Mucosa of stomach (tissue), 1 donor: ENCODE data around the gene NFILZ.

Experiments used
- H3K27me3 ChIP-seq: one replicate; pipeline ENCODE4 v1.7.0; 2013; ENCODE audit warnings: mild to moderate bottlenecking, low read length; ENCODE audit not compliant: control insufficient read depth, insufficient read depth
- H3K36me3 ChIP-seq: one replicate; pipeline ENCODE4 v1.7.0; 2013; ENCODE audit warnings: low read length; ENCODE audit not compliant: control insufficient read depth, insufficient read depth
- H3K4me1 ChIP-seq: one replicate; pipeline ENCODE4 v1.7.0; 2013; ENCODE audit warnings: mild to moderate bottlenecking, low read length; ENCODE audit not compliant: control insufficient read depth, insufficient read depth
- H3K4me3 ChIP-seq: one replicate; pipeline ENCODE4 v1.7.0; 2013; ENCODE audit warnings: low read length
- H3K9ac ChIP-seq: one replicate; pipeline ENCODE4 v1.7.0; 2013; ENCODE audit warnings: mild to moderate bottlenecking, low read length, moderate library complexity
- H3K9me3 ChIP-seq: one replicate; pipeline ENCODE4 v1.7.0; 2013; ENCODE audit warnings: mild to moderate bottlenecking, low read length, moderate library complexity; ENCODE audit not compliant: control insufficient read depth
- donor health status: Pancreatic carcinoma.

NFILZ gene

GRCh38 chr19:8659905-8660304 is 29.5 kb downstream of the NFILZ start:
- no peak overlapping the region for H3K9ac ChIP-seq
- no peaks in the 10 kb centered on the region for H3K9me3 ChIP-seq
- H3K4me3 ChIP-seq = no peak overlapping the region
- H3K4me1 ChIP-seq = peaks cover 2% of the 10 kb centered on the region
- H3K36me3 ChIP-seq = no peaks in the 10 kb centered on the region
- H3K27me3 ChIP-seq = peaks cover 3% of the 10 kb centered on the region

GRCh38 chr19:8662263-8662662 is 31.8 kb downstream of the NFILZ start:
- no peak overlapping the region for H3K9ac ChIP-seq
- H3K27me3 ChIP-seq = no peaks in the 10 kb centered on the region
- H3K4me1 ChIP-seq = no peaks in the 10 kb centered on the region
- H3K9me3 ChIP-seq = no peaks in the 10 kb centered on the region
- no peaks in the 10 kb centered on the region for H3K36me3 ChIP-seq
- H3K4me3 ChIP-seq = no peak overlapping the region

- Histone ChIP-seq H3K4me3 (no peak overlapping the region), H3K4me1 (no peaks in the 10 kb centered on the region), H3K9ac (no peak overlapping the region), H3K9me3 (no peaks in the 10 kb centered on the region), H3K27me3 (no peaks in the 10 kb centered on the region), H3K36me3 (no peaks in the 10 kb centered on the region)
These were observed 33.7 kb downstream of the NFILZ start for GRCh38 chr19:8663920-8664670.

- no peaks in the 10 kb centered on the region for H3K9me3 ChIP-seq
- H3K27me3 ChIP-seq = no peaks in the 10 kb centered on the region
- no peaks in the 10 kb centered on the region for H3K36me3 ChIP-seq
- no peak overlapping the region for H3K9ac ChIP-seq
- H3K4me3 ChIP-seq = no peak overlapping the region
- H3K4me1 ChIP-seq = no peaks in the 10 kb centered on the region
These were observed 34.2 kb downstream of the NFILZ start for GRCh38 chr19:8664671-8665057.

- no peaks in the 10 kb centered on the region for H3K27me3 ChIP-seq
- H3K9me3 ChIP-seq = no peaks in the 10 kb centered on the region
- no peak overlapping the region for H3K9ac ChIP-seq
- no peaks in the 10 kb centered on the region for H3K4me1 ChIP-seq
- no peak overlapping the region for H3K4me3 ChIP-seq
- H3K36me3 ChIP-seq = no peaks in the 10 kb centered on the region
These were observed 35.2 kb downstream of the NFILZ start for GRCh38 chr19:8665468-8666213.

GRCh38 chr19:8666814-8667405 is 36.5 kb downstream of the NFILZ start:
- H3K27me3 ChIP-seq = no peaks in the 10 kb centered on the region

GRCh38 chr19:8673276-8673891 is 43.0 kb downstream of the NFILZ start:
- Histone ChIP-seq H3K27me3 (no peaks in the 10 kb centered on the region), H3K36me3 (no peaks in the 10 kb centered on the region), H3K4me3 (no peak overlapping the region), H3K9ac (no peak overlapping the region), H3K9me3 (no peaks in the 10 kb centered on the region), H3K4me1 (no peaks in the 10 kb centered on the region)

More at GRCh38 chr19:8666814-8667405, 36.5 kb downstream of the NFILZ start:
- no peak overlapping the region for H3K4me3 ChIP-seq
- H3K4me1 ChIP-seq = no peaks in the 10 kb centered on the region
- no peak overlapping the region for H3K9ac ChIP-seq
- no peaks in the 10 kb centered on the region for H3K9me3 ChIP-seq
- H3K36me3 ChIP-seq = no peaks in the 10 kb centered on the region

- Histone ChIP-seq H3K4me1 (no peaks in the 10 kb centered on the region), H3K27me3 (no peaks in the 10 kb centered on the region), H3K36me3 (no peaks in the 10 kb centered on the region), H3K9ac (no peak overlapping the region), H3K4me3 (no peak overlapping the region), H3K9me3 (no peaks in the 10 kb centered on the region)
These were observed 44.6 kb downstream of the NFILZ start for GRCh38 chr19:8675066-8675465.

GRCh38 chr19:8678244-8678807 is 47.9 kb downstream of the NFILZ start:
- Histone ChIP-seq H3K4me1 (no peaks in the 10 kb centered on the region), H3K4me3 (no peak overlapping the region), H3K36me3 (no peaks in the 10 kb centered on the region), H3K27me3 (no peaks in the 10 kb centered on the region), H3K9ac (no peak overlapping the region), H3K9me3 (no peaks in the 10 kb centered on the region)
